Small intestine (tissue), 7 donors: Measurements from ENCODE around the gene ANKRD42. TPM values are rescaled to one million over a fixed set of nuclear protein-coding genes. Genes with fewer than 3 reads are reported as not detected.
A peak's percentile ranks its signal among the peaks of the same experiment; 100 is the strongest.
"Not testable (repeated sequence)": the region's sequence is repeated elsewhere in the genome, so short reads cannot be mapped to it uniquely, and the experiment has no call there.

ENCODE experiments used
- DNase-seq, 2 donors: peaks; one replicate each; pipeline versions ENCODE4 v3.0.0 to v3.0.0-alpha.2; 2013
- FAIRE-seq: peaks from 2 replicates; lab custom pipeline; 2012; peaks lifted over from hg19 to GRCh38; lab: Jason Lieb, UNC
- H3K27ac ChIP-seq, 3 donors: one replicate each; pipeline ENCODE4 v1.5.1; 2013; ENCODE audit warnings: low read length in 2 of 3, mild to moderate bottlenecking in 2 of 3, control low read depth in 1 of 3, inconsistent platforms in 1 of 3, low read depth in 1 of 3, moderate library complexity in 1 of 3
- H3K27me3 ChIP-seq, 3 donors: one replicate each; pipeline ENCODE4 v1.6.1; 2013; ENCODE audit warnings: low read length in 3 of 3, inconsistent platforms in 1 of 3; ENCODE audit not compliant: control insufficient read depth in 3 of 3, insufficient read depth in 3 of 3
- H3K36me3 ChIP-seq, 3 donors: one replicate each; pipeline ENCODE4 v1.6.1; 2013; ENCODE audit warnings: low read length in 3 of 3, inconsistent platforms in 1 of 3, low read depth in 1 of 3, mild to moderate bottlenecking in 1 of 3, moderate library complexity in 1 of 3; ENCODE audit not compliant: control insufficient read depth in 3 of 3, insufficient read depth in 2 of 3
- H3K4me1 ChIP-seq, 3 donors: one replicate each; pipeline ENCODE4 v1.6.1; 2013; ENCODE audit warnings: low read length in 2 of 3, inconsistent platforms in 1 of 3, low read depth in 1 of 3, mild to moderate bottlenecking in 1 of 3, moderate library complexity in 1 of 3; ENCODE audit not compliant: control insufficient read depth in 3 of 3, insufficient read depth in 2 of 3
- H3K4me3 ChIP-seq, 3 donors: one replicate each; pipeline ENCODE4 v1.5.1; 2013; ENCODE audit warnings: low read length in 3 of 3, control low read depth in 1 of 3, inconsistent platforms in 1 of 3, low read depth in 1 of 3, mild to moderate bottlenecking in 1 of 3, moderate library complexity in 1 of 3
- H3K9me3 ChIP-seq, 2 donors: one replicate each; pipeline ENCODE4 v1.6.1; 2013; ENCODE audit warnings: low read depth in 1 of 2, low read length in 1 of 2; ENCODE audit not compliant: control insufficient read depth in 2 of 2, insufficient read depth in 1 of 2
- WGBS, 3 donors: extraction: QIAGEN DNeasy Blood & Tissue Kit; methylation state at CpG; one replicate each; pipeline ENCODE4 v1.1.7; 2013; 5-methylcytosine and 5-hydroxymethylcytosine counted together
- polyA plus RNA-seq, 4 donors: library from polyadenylated mRNA; stranded (reverse) in 3 of 4; unstranded in 1 of 4; fragments of 200-250 nt in 3 of 4; fragments of 120-200 nt in 1 of 4; gene quantifications; one replicate each; pipeline versions ENCODE4 v1.2.1 to v1.2.3, GENCODE V29; 2013
- donor health status: healthy with polysubstance abuse.
- donor health status: control.
- donor health status: control.
- donor health status: Bipolar disorder and iron deficiency.
- donor health status: healthy.

Gene ANKRD42
- polyA plus RNA-seq, 4 donors = 4.3 to 9.1 (median 5.2) TPM

GRCh38 chr11:83205608-83206185, 12.2 kb downstream of the ANKRD42 start:
- no peak overlapping the region for H3K27ac ChIP-seq
- peaks cover 0 to 7% (median 2%) of the 10 kb centered on the region in 3 donors for H3K36me3 ChIP-seq
- no peak overlapping the region for H3K4me3 ChIP-seq
- no peaks in the 10 kb centered on the region for H3K27me3 ChIP-seq
- 93 to 96% (median 96%) methylated on average over 3 of the region's 3 CpGs for WGBS, 3 donors
- DNase-seq = no peak
- FAIRE-seq = no peak
- no peaks in the 10 kb centered on the region for H3K9me3 ChIP-seq
- no peaks in the 10 kb centered on the region for H3K4me1 ChIP-seq

- Histone ChIP-seq H3K36me3 (peaks cover 0 to 9% (median 2%) of the 10 kb centered on the region in 3 donors), H3K4me1 (no peaks in the 10 kb centered on the region), H3K27me3 (no peaks in the 10 kb centered on the region), H3K27ac (no peak overlapping the region), H3K9me3 (no peaks in the 10 kb centered on the region), H3K4me3 (no peak overlapping the region)
- FAIRE-seq = no peak
- no peak for DNase-seq
- 69 to 92% (median 86%) methylated on average over 1 of the region's 1 CpG for WGBS, 3 donors
Observed at GRCh38 chr11:83206221-83206620, 12.7 kb downstream of the ANKRD42 start.

- not testable (repeated sequence) for H3K4me1 ChIP-seq, H3K27ac ChIP-seq, H3K4me3 ChIP-seq, FAIRE-seq, H3K27me3 ChIP-seq, DNase-seq, H3K9me3 ChIP-seq
- 62 to 78% (median 76%) methylated on average over 4 of the region's 4 CpGs for WGBS, 3 donors
- H3K36me3 ChIP-seq = peaks cover 0 to 13% (median 2%) of the 10 kb centered on the region in 3 donors
Observed at GRCh38 chr11:83206771-83207382, 13.4 kb downstream of the ANKRD42 start.

GRCh38 chr11:83219095-83219494, 25.6 kb downstream of the ANKRD42 start:
- FAIRE-seq = no peak
- H3K36me3 ChIP-seq = no peaks in the 10 kb centered on the region
- 75 to 82% (median 80%) methylated on average over 8 of the region's 8 CpGs for WGBS, 3 donors

GRCh38 chr11:83220260-83220659, 26.7 kb downstream of the ANKRD42 start:
- WGBS, 3 donors = 82 to 88% (median 87%) methylated on average over 10 of the region's 10 CpGs
- no peaks in the 10 kb centered on the region for H3K27me3 ChIP-seq
- no peaks in the 10 kb centered on the region for H3K4me1 ChIP-seq
- no peak overlapping the region for H3K27ac ChIP-seq
- H3K36me3 ChIP-seq = no peaks in the 10 kb centered on the region
- FAIRE-seq (no peak), DNase-seq (no peak)
- H3K9me3 ChIP-seq = no peaks in the 10 kb centered on the region
- H3K4me3 ChIP-seq = no peak overlapping the region

More at GRCh38 chr11:83219095-83219494, 25.6 kb downstream of the ANKRD42 start:
- Histone ChIP-seq H3K27me3 (no peaks in the 10 kb centered on the region), H3K27ac (no peak overlapping the region), H3K4me3 (no peak overlapping the region), H3K4me1 (no peaks in the 10 kb centered on the region), H3K9me3 (no peaks in the 10 kb centered on the region)
- peak in 1 of 2 donors; percentile 5 for DNase-seq

- no peaks in the 10 kb centered on the region for H3K27me3 ChIP-seq
- H3K36me3 ChIP-seq = no peaks in the 10 kb centered on the region
- H3K9me3 ChIP-seq = no peaks in the 10 kb centered on the region
- no peak for DNase-seq
- H3K27ac ChIP-seq = no peak overlapping the region
- H3K4me3 ChIP-seq = no peak overlapping the region
- no peaks in the 10 kb centered on the region for H3K4me1 ChIP-seq
- FAIRE-seq = no peak
Observed at GRCh38 chr11:83221694-83222093, 28.2 kb downstream of the ANKRD42 start.

- WGBS, 3 donors = 93 to 100% (median 100%) methylated on average over 1 of the region's 1 CpG
- FAIRE-seq (no peak), DNase-seq (no peak)
- Histone ChIP-seq H3K9me3 (no peaks in the 10 kb centered on the region), H3K27ac (no peak overlapping the region), H3K27me3 (no peaks in the 10 kb centered on the region), H3K4me3 (no peak overlapping the region), H3K36me3 (no peaks in the 10 kb centered on the region), H3K4me1 (no peaks in the 10 kb centered on the region)
Observed at GRCh38 chr11:83222499-83222898, 29.0 kb downstream of the ANKRD42 start.

- FAIRE-seq = no peak
- WGBS, 3 donors = 87 to 100% (median 97%) methylated on average over 2 of the region's 2 CpGs
- Histone ChIP-seq H3K36me3 (no peaks in the 10 kb centered on the region), H3K9me3 (no peaks in the 10 kb centered on the region), H3K4me1 (no peaks in the 10 kb centered on the region), H3K27me3 (no peaks in the 10 kb centered on the region), H3K4me3 (no peak overlapping the region), H3K27ac (no peak overlapping the region)
- no peak for DNase-seq
Observed at GRCh38 chr11:83223457-83223856, 29.9 kb downstream of the ANKRD42 start.
